Activated CD8-positive, alpha-beta memory T cell treated with anti-CD3 and anti-CD28 coated beads, Interleukin-2, amount 50 U/mL, for 24 hours (primary cell): ENCODE data around the gene RPS26.
A peak's percentile ranks its signal among the peaks of the same experiment; 100 is the strongest.
"Not testable (repeated sequence)": the region's sequence is repeated elsewhere in the genome, so short reads cannot be mapped to it uniquely, and the experiment has no call there.

Experiments used
- DNase-seq: peaks from one replicate; pipeline ENCODE4 v3.0.0-alpha.2; 2020; ENCODE audit errors: extremely low read depth

Gene RPS26

GRCh38 chr12:56041552-56042429 lies at the start of gene RPS26:
Gene RPS26, plus strand, starts transcription at chr12:56041918. Its CDS starts 249 bp downstream, at chr12:56042167.
- DNase-seq: peak; percentile 87

- no peak for DNase-seq
These were observed 48.4 kb upstream of the RPS26 start for GRCh38 chr12:55993230-55993853.

- no peak for DNase-seq
These were observed 46.4 kb upstream of the RPS26 start for GRCh38 chr12:55995366-55995765.

- DNase-seq: no peak
These were observed 45.5 kb upstream of the RPS26 start for GRCh38 chr12:55996201-55996714.

- DNase-seq: no peak
These were observed 44.8 kb upstream of the RPS26 start, which contains the start of gene SUOX for GRCh38 chr12:55996715-55997534. Gene SUOX, plus strand, starts transcription at chr12:55997276. Its CDS starts 4,946 bp downstream, at chr12:56002222.

- no peak for DNase-seq
These were observed 44.2 kb upstream of the RPS26 start for GRCh38 chr12:55997535-55997859.

- not testable (repeated sequence) for DNase-seq
These were observed 42.2 kb upstream of the RPS26 start for GRCh38 chr12:55999522-55999921.

- DNase-seq: not testable (repeated sequence)
These were observed 41.6 kb upstream of the RPS26 start for GRCh38 chr12:55999999-56000540.

GRCh38 chr12:56001487-56002100 lies 40.1 kb upstream of the RPS26 start:
- DNase-seq: no peak

- not testable (repeated sequence) for DNase-seq
These were observed 38.3 kb upstream of the RPS26 start for GRCh38 chr12:56003376-56003775.

GRCh38 chr12:56004211-56004610 lies 37.5 kb upstream of the RPS26 start:
- no peak for DNase-seq

- no peak for DNase-seq
These were observed 33.9 kb upstream of the RPS26 start for GRCh38 chr12:56007564-56008559.

GRCh38 chr12:56010111-56010570 lies 31.6 kb upstream of the RPS26 start:
- DNase-seq: no peak

GRCh38 chr12:56011509-56012090 lies 30.1 kb upstream of the RPS26 start:
- DNase-seq: no peak

- no peak for DNase-seq
These were observed 28.2 kb upstream of the RPS26 start for GRCh38 chr12:56013482-56013881.

GRCh38 chr12:56014205-56014604 lies 27.5 kb upstream of the RPS26 start:
- DNase-seq: no peak

- no peak for DNase-seq
These were observed 24.5 kb upstream of the RPS26 start for GRCh38 chr12:56017181-56017580.

GRCh38 chr12:56018356-56018755 lies 23.4 kb upstream of the RPS26 start:
- no peak for DNase-seq

GRCh38 chr12:56020423-56021184 lies 21.1 kb upstream of the RPS26 start, which contains the start of gene IKZF4:
Gene IKZF4, plus strand, starts transcription at chr12:56021043. Its CDS starts 451 bp downstream, at chr12:56021494.
- no peak for DNase-seq
